ENCODE data around the gene LINGO3.

LINGO3 gene

GRCh38 chr19:2345794-2346663 lies 38.1 kb upstream of the LINGO3 start:
- FAIRE-seq (no peak), DNase-seq (ENCODE audit: insufficient read length) (no peak)
- TF ChIP-seq POLR2A (IDR thresholded peaks at IDR 0.05; ENCODE audit: low read depth, low read length) (no peak), TAF1 (IDR thresholded peaks at IDR 0.05; ENCODE audit: borderline replicate concordance, low read depth, low read length) (no peak), POLR2AphosphoS5 (IDR thresholded peaks at IDR 0.05; ENCODE audit: low read depth, low read length) (no peak)

GRCh38 chr19:2345076-2345475 lies 37.1 kb upstream of the LINGO3 start:
- FAIRE-seq (no peak), DNase-seq (ENCODE audit: insufficient read length) (no peak)
- TF ChIP-seq POLR2AphosphoS5 (IDR thresholded peaks at IDR 0.05; ENCODE audit: low read depth, low read length) (no peak), TAF1 (IDR thresholded peaks at IDR 0.05; ENCODE audit: borderline replicate concordance, low read depth, low read length) (no peak), POLR2A (IDR thresholded peaks at IDR 0.05; ENCODE audit: low read depth, low read length) (no peak)

- FAIRE-seq, result no peak
- DNase-seq (ENCODE audit: insufficient read length), result no peak
- no peak for TF ChIP-seq TAF1 (IDR thresholded peaks at IDR 0.05; ENCODE audit: borderline replicate concordance, low read depth, low read length)
Observed at GRCh38 chr19:2344381-2344870, 36.5 kb upstream of the LINGO3 start.

- DNase-seq (ENCODE audit: insufficient read length), result no peak
- no peak for FAIRE-seq
- no peak for TF ChIP-seq TAF1 (IDR thresholded peaks at IDR 0.05; ENCODE audit: borderline replicate concordance, low read depth, low read length)
- no peak for TF ChIP-seq POLR2A (IDR thresholded peaks at IDR 0.05; ENCODE audit: low read depth, low read length)
- no peak for TF ChIP-seq POLR2AphosphoS5 (IDR thresholded peaks at IDR 0.05; ENCODE audit: low read depth, low read length)
Observed at GRCh38 chr19:2343289-2343982, 35.5 kb upstream of the LINGO3 start.

- TF ChIP-seq POLR2AphosphoS5 (IDR thresholded peaks at IDR 0.05; ENCODE audit: low read depth, low read length), result no peak
- DNase-seq (ENCODE audit: insufficient read length), result no peak
- no peak for FAIRE-seq
Observed at GRCh38 chr19:2342656-2343288, 34.8 kb upstream of the LINGO3 start.

GRCh38 chr19:2341982-2342381 lies 34.0 kb upstream of the LINGO3 start:
- FAIRE-seq, result no peak
- TF ChIP-seq POLR2A (IDR thresholded peaks at IDR 0.05; ENCODE audit: low read depth, low read length) (no peak), TAF1 (IDR thresholded peaks at IDR 0.05; ENCODE audit: borderline replicate concordance, low read depth, low read length) (no peak), POLR2AphosphoS5 (IDR thresholded peaks at IDR 0.05; ENCODE audit: low read depth, low read length) (no peak)
- DNase-seq (ENCODE audit: insufficient read length), result no peak

- TF ChIP-seq TAF1 (IDR thresholded peaks at IDR 0.05; ENCODE audit: borderline replicate concordance, low read depth, low read length) (no peak), POLR2AphosphoS5 (IDR thresholded peaks at IDR 0.05; ENCODE audit: low read depth, low read length) (no peak), POLR2A (IDR thresholded peaks at IDR 0.05; ENCODE audit: low read depth, low read length) (no peak)
- no peak for FAIRE-seq
- DNase-seq (ENCODE audit: insufficient read length), result no peak
Observed at GRCh38 chr19:2341244-2341751, 33.3 kb upstream of the LINGO3 start.

- TF ChIP-seq POLR2AphosphoS5 (IDR thresholded peaks at IDR 0.05; ENCODE audit: low read depth, low read length), result no peak
- no peak for TF ChIP-seq TAF1 (IDR thresholded peaks at IDR 0.05; ENCODE audit: borderline replicate concordance, low read depth, low read length)
- no peak for TF ChIP-seq POLR2A (IDR thresholded peaks at IDR 0.05; ENCODE audit: low read depth, low read length)
- no peak for FAIRE-seq
- DNase-seq (ENCODE audit: insufficient read length), result no peak
Observed at GRCh38 chr19:2340496-2341243, 32.7 kb upstream of the LINGO3 start.

GRCh38 chr19:2339644-2340310 lies 31.8 kb upstream of the LINGO3 start:
- no peak for TF ChIP-seq POLR2AphosphoS5 (IDR thresholded peaks at IDR 0.05; ENCODE audit: low read depth, low read length)
- no peak for TF ChIP-seq POLR2A (IDR thresholded peaks at IDR 0.05; ENCODE audit: low read depth, low read length)
- TF ChIP-seq TAF1 (IDR thresholded peaks at IDR 0.05; ENCODE audit: borderline replicate concordance, low read depth, low read length), result no peak
- FAIRE-seq (no peak), DNase-seq (ENCODE audit: insufficient read length) (no peak)

- TF ChIP-seq TAF1 (IDR thresholded peaks at IDR 0.05; ENCODE audit: borderline replicate concordance, low read depth, low read length) (no peak), POLR2A (IDR thresholded peaks at IDR 0.05; ENCODE audit: low read depth, low read length) (no peak), POLR2AphosphoS5 (IDR thresholded peaks at IDR 0.05; ENCODE audit: low read depth, low read length) (no peak)
- DNase-seq (ENCODE audit: insufficient read length), result no peak
- no peak for FAIRE-seq
Observed at GRCh38 chr19:2338751-2339643, 31.0 kb upstream of the LINGO3 start.

All from GM12892 (cell line).